ENCODE data around the gene SOX1. TPM values are rescaled to one million over a fixed set of nuclear protein-coding genes. Genes with fewer than 3 reads are reported as not detected.

The SOX1 gene
- total and polyA plus RNA-seq, 2 of the 13 experiments (the other 11 are each of a cell fraction or from before 2014, with no cell fraction given), result not detected

DNA sequence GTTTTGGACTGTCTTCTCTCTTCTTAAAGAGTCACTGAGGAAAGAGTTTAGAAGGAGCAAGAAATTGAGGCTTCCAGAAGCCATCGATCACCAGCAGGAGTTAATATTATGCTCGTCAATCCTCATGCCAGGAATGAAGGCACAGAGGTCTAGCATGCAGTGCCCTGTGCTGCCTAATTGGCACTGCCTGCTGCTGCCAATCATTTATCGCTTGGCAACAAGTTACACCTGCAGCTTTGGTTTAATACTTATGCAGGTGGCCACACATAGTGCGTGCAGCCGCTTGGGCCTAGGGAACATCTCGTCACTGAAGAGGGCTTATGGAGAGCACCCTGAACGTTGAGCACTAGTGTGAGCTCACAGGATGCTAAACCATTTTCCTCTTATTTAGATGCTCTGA, 2.7 kb upstream of the SOX1 start:
- ATAC-seq (no peak), DNase-seq (ENCODE audit: low spot score) (no peak), FAIRE-seq (no peak)
- TF ChIP-seq ZNF274 (CRISPR knock-in tag; IDR thresholded peaks at IDR 0.05) (no peak), ZNF367 (CRISPR knock-in tag; IDR thresholded peaks at IDR 0.05; ENCODE audit: borderline replicate concordance) (no peak), POLR2A (IDR thresholded peaks at IDR 0.05; ENCODE audit: insufficient read depth in 1 of 2, low read depth in 2 of 2, low read length in 2 of 2) (no peak), RBM39 (IDR thresholded peaks at IDR 0.05; ENCODE audit: low read depth, low read length, poor library complexity, severe bottlenecking) (no peak)
- TF ChIP-seq, protein P1, sequence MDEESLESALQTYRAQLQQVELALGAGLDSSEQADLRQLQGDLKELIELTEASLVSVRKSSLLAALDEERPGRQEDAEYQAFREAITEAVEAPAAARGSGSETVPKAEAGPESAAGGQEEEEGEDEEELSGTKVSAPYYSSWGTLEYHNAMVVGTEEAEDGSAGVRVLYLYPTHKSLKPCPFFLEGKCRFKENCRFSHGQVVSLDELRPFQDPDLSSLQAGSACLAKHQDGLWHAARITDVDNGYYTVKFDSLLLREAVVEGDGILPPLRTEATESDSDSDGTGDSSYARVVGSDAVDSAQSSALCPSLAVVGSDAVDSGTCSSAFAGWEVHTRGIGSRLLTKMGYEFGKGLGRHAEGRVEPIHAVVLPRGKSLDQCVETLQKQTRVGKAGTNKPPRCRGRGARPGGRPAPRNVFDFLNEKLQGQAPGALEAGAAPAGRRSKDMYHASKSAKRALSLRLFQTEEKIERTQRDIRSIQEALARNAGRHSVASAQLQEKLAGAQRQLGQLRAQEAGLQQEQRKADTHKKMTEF (CRISPR knock-in tag; IDR thresholded peaks at IDR 0.05), result no peak
- TF ChIP-seq, protein P2, sequence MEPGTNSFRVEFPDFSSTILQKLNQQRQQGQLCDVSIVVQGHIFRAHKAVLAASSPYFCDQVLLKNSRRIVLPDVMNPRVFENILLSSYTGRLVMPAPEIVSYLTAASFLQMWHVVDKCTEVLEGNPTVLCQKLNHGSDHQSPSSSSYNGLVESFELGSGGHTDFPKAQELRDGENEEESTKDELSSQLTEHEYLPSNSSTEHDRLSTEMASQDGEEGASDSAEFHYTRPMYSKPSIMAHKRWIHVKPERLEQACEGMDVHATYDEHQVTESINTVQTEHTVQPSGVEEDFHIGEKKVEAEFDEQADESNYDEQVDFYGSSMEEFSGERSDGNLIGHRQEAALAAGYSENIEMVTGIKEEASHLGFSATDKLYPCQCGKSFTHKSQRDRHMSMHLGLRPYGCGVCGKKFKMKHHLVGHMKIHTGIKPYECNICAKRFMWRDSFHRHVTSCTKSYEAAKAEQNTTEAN (CRISPR knock-in tag; conservative IDR thresholded peaks at IDR 0.05), result no peak
- no peak overlapping the region for H3K4me2 ChIP-seq (ENCODE audit: low read depth, low read length)
- ChIA-PET CTCF (ENCODE audit: low intra/inter-chr PET ratio, low total read pairs) (no interaction called here), POLR2A (no interaction called here)
- no peaks in the 10 kb centered on the region for H4K20me1 ChIP-seq (ENCODE audit: insufficient read depth, low read length)
- peaks cover 1 to 42% of the 10 kb centered on the region in 2 experiments; a peak in 4 of 5 replicates for H3K27me3 ChIP-seq (ENCODE audit: control insufficient read depth in 1 of 2, insufficient read depth in 2 of 2, low read length in 2 of 2)
- intact Hi-C loops (cut with micrococcal nuclease; ENCODE audit: unreplicated experiment), result no loop called here
- H3K4me3 ChIP-seq (replicated peaks in 1 of 3; ENCODE audit: insufficient read depth in 1 of 3, low read depth in 2 of 3, low read length in 3 of 3), result no peak overlapping the region
- 2% methylated on average over 7 of the region's 7 CpGs for WGBS (ENCODE audit: low lambda C conversion rate)
- H2AFZ ChIP-seq (ENCODE audit: low read length), result no peak overlapping the region
- H3K27ac ChIP-seq (ENCODE audit: extremely low read length, insufficient read depth, low read length), result no peak overlapping the region
- no peak overlapping the region for H3K9ac ChIP-seq (ENCODE audit: insufficient read depth, low read depth, low read length)
- H3K4me1 ChIP-seq (ENCODE audit: insufficient read depth, low read length), result no peaks in the 10 kb centered on the region
- in situ Hi-C loops (cut with HindIII; ENCODE audit: extremely low pct_ligation_motif_present, low pct_unique_long_range_greater_than_20kb), result no loop called here
- H3K36me3 ChIP-seq (replicated peaks in 1 of 2; ENCODE audit: control insufficient read depth in 1 of 2, insufficient read depth in 2 of 2, low read length in 2 of 2), result no peaks in the 10 kb centered on the region
- BruUV-seq (replicated peaks), result no TSS peak
- H3K79me2 ChIP-seq (ENCODE audit: insufficient read depth, low read length), result no peaks in the 10 kb centered on the region
- H3K9me3 ChIP-seq (ENCODE audit: low read length), result no peaks in the 10 kb centered on the region

DNA sequence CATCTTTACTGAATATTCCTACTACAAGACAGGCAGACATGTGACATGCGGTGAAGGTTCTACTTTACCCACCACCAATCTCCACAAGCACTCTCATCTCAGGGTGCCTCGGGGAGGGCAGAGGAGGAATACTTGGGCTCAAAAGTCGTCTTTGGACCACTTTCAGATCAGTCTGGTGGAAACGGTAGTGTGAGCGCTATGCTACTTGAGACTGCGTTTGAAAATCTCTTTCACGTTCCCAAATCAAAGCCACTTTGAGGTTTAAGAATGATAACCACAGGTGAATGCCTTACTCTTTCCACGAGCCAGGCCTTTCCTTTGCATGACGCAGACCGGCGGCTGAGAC, 1.5 kb upstream of the SOX1 start:
- H3K4me2 ChIP-seq (ENCODE audit: low read depth, low read length), result no peak overlapping the region
- H3K36me3 ChIP-seq (replicated peaks in 1 of 2; ENCODE audit: control insufficient read depth in 1 of 2, insufficient read depth in 2 of 2, low read length in 2 of 2), result no peaks in the 10 kb centered on the region
- FAIRE-seq (no peak), DNase-seq (ENCODE audit: low spot score) (no peak), ATAC-seq (no peak)
- no TSS peak for BruUV-seq (replicated peaks)
- H3K4me1 ChIP-seq (ENCODE audit: insufficient read depth, low read length), result no peaks in the 10 kb centered on the region
- WGBS (ENCODE audit: low lambda C conversion rate), result 48% methylated on average over 11 of the region's 11 CpGs
- intact Hi-C loops (cut with micrococcal nuclease; ENCODE audit: unreplicated experiment) (no loop called here), in situ Hi-C loops (cut with HindIII; ENCODE audit: extremely low pct_ligation_motif_present, low pct_unique_long_range_greater_than_20kb) (no loop called here)
- ChIA-PET POLR2A (no interaction called here), CTCF (ENCODE audit: low intra/inter-chr PET ratio, low total read pairs) (no interaction called here)
- no peaks in the 10 kb centered on the region for H3K9me3 ChIP-seq (ENCODE audit: low read length)
- H3K4me3 ChIP-seq (replicated peaks in 1 of 3; ENCODE audit: insufficient read depth in 1 of 3, low read depth in 2 of 3, low read length in 3 of 3), result no peak overlapping the region
- H2AFZ ChIP-seq (ENCODE audit: low read length), result no peak overlapping the region
- H3K79me2 ChIP-seq (ENCODE audit: insufficient read depth, low read length), result no peaks in the 10 kb centered on the region
- no peak overlapping the region for H3K9ac ChIP-seq (ENCODE audit: insufficient read depth, low read depth, low read length)
- H4K20me1 ChIP-seq (ENCODE audit: insufficient read depth, low read length), result no peaks in the 10 kb centered on the region
- no peak overlapping the region for H3K27ac ChIP-seq (ENCODE audit: extremely low read length, insufficient read depth, low read length)
- peaks cover 1 to 33% of the 10 kb centered on the region in 2 experiments; a peak in 4 of 5 replicates for H3K27me3 ChIP-seq (ENCODE audit: control insufficient read depth in 1 of 2, insufficient read depth in 2 of 2, low read length in 2 of 2)
- TF ChIP-seq SNRNP70 (IDR thresholded peaks at IDR 0.05; ENCODE audit: low read depth, low read length), result no peak
- no peak for TF ChIP-seq ZNF598 (CRISPR knock-in tag; IDR thresholded peaks at IDR 0.05; ENCODE audit: borderline replicate concordance)
- no peak for TF ChIP-seq ZNF138 (CRISPR knock-in tag; IDR thresholded peaks at IDR 0.05; ENCODE audit: low read depth)
- no peak for TF ChIP-seq PHF21A (CRISPR knock-in tag; IDR thresholded peaks at IDR 0.05)
- TF ChIP-seq ZNF616 (CRISPR knock-in tag; IDR thresholded peaks at IDR 0.05; ENCODE audit: low read depth), result no peak
- TF ChIP-seq ZNF205 (CRISPR knock-in tag; IDR thresholded peaks at IDR 0.05), result no peak
- TF ChIP-seq CBX1 (IDR thresholded peaks at IDR 0.05; ENCODE audit: low read depth), result no peak
- TF ChIP-seq, protein P3, sequence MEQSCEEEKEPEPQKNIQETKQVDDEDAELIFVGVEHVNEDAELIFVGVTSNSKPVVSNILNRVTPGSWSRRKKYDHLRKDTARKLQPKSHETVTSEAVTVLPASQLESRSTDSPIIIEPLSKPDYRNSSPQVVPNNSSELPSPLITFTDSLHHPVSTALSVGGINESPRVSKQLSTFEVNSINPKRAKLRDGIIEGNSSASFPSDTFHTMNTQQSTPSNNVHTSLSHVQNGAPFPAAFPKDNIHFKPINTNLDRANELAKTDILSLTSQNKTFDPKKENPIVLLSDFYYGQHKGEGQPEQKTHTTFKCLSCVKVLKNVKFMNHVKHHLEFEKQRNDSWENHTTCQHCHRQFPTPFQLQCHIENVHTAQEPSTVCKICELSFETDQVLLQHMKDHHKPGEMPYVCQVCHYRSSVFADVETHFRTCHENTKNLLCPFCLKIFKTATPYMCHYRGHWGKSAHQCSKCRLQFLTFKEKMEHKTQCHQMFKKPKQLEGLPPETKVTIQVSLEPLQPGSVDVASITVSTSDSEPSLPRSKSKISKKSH (CRISPR knock-in tag; IDR thresholded peaks at IDR 0.05; ENCODE audit: borderline replicate concordance), result no peak
- no peak for TF ChIP-seq NFRKB (IDR thresholded peaks at IDR 0.05)
- TF ChIP-seq, protein P4, sequence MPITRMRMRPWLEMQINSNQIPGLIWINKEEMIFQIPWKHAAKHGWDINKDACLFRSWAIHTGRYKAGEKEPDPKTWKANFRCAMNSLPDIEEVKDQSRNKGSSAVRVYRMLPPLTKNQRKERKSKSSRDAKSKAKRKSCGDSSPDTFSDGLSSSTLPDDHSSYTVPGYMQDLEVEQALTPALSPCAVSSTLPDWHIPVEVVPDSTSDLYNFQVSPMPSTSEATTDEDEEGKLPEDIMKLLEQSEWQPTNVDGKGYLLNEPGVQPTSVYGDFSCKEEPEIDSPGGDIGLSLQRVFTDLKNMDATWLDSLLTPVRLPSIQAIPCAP (CRISPR knock-in tag; IDR thresholded peaks at IDR 0.05; ENCODE audit: low read depth), result no peak
